Skeletal muscle satellite cell (primary cell): ENCODE measurements around the gene TMEM14C. TPM values are rescaled to one million over a fixed set of nuclear protein-coding genes. Genes with fewer than 3 reads are reported as not detected.

Source experiments
- H3K27me3 ChIP-seq: 2 replicates; pipeline ENCODE4 v1.7.0; 2013; ENCODE audit warnings: low read length; ENCODE audit not compliant: control insufficient read depth, insufficient read depth
- H3K36me3 ChIP-seq: 2 replicates; pipeline ENCODE4 v1.7.0; 2013; ENCODE audit warnings: mild to moderate bottlenecking, control low read depth, low read length; ENCODE audit not compliant: insufficient read depth
- H3K4me1 ChIP-seq: 2 replicates; pipeline ENCODE4 v1.7.0; 2013; ENCODE audit warnings: low read length; ENCODE audit not compliant: control insufficient read depth, insufficient read depth
- H3K4me2 ChIP-seq: 2 replicates; pipeline ENCODE4 v1.7.0; 2013; ENCODE audit warnings: mild to moderate bottlenecking, low read length
- H3K4me3 ChIP-seq: 2 replicates; pipeline ENCODE4 v1.7.0; 2013; ENCODE audit warnings: low read length
- H3K9ac ChIP-seq: 2 replicates; pipeline ENCODE4 v1.7.0; 2013; ENCODE audit warnings: mild to moderate bottlenecking, low read depth, low read length, moderate library complexity
- H3K9me3 ChIP-seq: replicated peaks from 2 replicates; pipeline ENCODE4 v1.7.0; 2013; ENCODE audit warnings: mild to moderate bottlenecking, control low read depth, low read length
- small RNA-seq: library from RNA; depleted of rRNA; stranded (forward); fragments of <200 nt; gene quantifications from one replicate; pipeline ENCODE3, GENCODE V24; 2012

Gene TMEM14C

DNA sequence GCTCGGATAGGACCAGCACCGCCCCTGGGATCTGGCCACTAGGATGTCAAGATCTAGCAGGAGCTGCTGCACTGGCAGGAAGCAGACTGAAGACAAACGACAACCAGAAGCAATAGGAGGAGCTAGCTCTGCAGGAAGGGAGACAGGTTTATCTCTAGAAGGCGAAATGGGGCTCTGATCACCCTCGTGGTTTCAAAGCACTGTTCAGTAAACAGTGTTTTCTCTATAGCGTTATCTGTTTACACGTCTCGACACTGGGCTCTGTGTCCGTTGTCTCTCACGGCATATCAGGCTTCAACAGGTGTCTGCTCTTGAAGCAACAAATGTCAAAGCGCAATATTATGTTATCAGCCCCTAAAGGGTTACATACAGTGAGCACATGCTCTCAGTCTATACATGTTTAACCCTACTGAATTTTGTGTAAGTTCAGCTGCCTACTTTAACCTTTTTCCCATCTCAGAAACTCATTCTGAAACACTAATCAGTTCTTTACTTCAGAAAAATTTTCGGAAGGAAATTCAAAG lies 48.6 kb downstream of the TMEM14C start:
- Histone ChIP-seq H3K4me1 (no peaks in the 10 kb centered on the region), H3K4me3 (no peak overlapping the region), H3K4me2 (no peak overlapping the region), H3K9me3 (no peaks in the 10 kb centered on the region), H3K27me3 (no peaks in the 10 kb centered on the region), H3K36me3 (peaks cover 8% of the 10 kb centered on the region), H3K9ac (no peak overlapping the region)

DNA sequence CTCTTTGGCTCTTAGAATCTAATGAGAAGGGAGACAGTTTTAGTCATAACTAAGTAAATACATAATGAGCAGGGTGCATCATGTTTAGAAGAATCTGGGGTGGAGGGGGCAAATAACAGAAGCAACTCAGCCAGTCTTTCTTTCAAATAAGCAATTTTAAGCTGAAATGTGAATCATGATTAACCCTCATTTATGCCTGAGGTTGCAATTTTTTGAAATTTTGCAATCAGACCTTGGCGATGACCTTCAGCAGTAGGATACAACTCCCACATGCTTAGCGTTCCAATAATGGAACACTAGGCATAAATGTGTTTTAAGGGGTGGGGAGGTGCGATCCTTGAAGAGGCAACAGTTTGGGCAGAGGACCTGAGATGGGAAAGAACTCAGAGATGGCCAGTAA lies 55.4 kb downstream of the TMEM14C start:
- Histone ChIP-seq H3K9ac (no peak overlapping the region), H3K9me3 (no peaks in the 10 kb centered on the region), H3K36me3 (no peaks in the 10 kb centered on the region), H3K27me3 (no peaks in the 10 kb centered on the region), H3K4me2 (no peak overlapping the region), H3K4me3 (no peak overlapping the region), H3K4me1 (no peaks in the 10 kb centered on the region)

DNA sequence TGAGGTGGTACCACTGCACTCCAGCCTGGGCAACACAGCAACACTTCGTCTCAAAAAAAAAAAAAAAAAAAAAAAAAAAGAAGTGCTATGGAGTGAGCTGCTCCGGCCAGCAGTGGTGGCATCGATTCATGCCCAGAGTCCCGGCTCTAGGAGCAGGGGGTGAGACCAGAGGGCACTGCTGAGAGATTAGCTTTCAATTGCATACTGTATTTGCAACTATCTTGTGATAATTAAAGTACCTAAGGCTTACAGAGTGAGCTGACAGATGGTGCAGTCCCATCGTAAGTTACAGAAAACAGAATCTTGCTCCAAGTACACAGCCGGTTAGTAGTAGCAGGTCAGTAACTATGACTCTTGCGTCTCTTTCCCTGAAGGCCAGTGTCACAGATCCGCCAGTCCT lies 56.2 kb downstream of the TMEM14C start:
- Histone ChIP-seq H3K27me3 (no peaks in the 10 kb centered on the region), H3K9me3 (no peaks in the 10 kb centered on the region), H3K4me1 (no peaks in the 10 kb centered on the region), H3K4me3 (no peak overlapping the region), H3K36me3 (no peaks in the 10 kb centered on the region), H3K9ac (no peak overlapping the region), H3K4me2 (no peak overlapping the region)

Small RNA genes within 50 kb of the gene (small RNA-seq; reads per million reads assigned to genes)
- gene RF00019 (not detected), gene RNA5SP203 (not detected)
